A549 (cell line): ENCODE measurements around the gene KLF3. TPM values are rescaled to one million over a fixed set of nuclear protein-coding genes. Genes with fewer than 3 reads are reported as not detected.

Source experiments
- ATAC-seq, 2 experiments: fragments of 200-7000 bp in 1 of 2; fragments of >200 bp in 1 of 2; cut with Nextera tagmentation in 1 of 2; cut with Tn5 transposase in 1 of 2; 3 replicates each; pipeline versions ENCODE4 v1.8.0 to v1.9.1; 2018 to 2020; ENCODE audit warnings: mild to moderate bottlenecking in 1 of 2, moderate library complexity in 1 of 2
- CTCF ChIA-PET: fragments of 300-600 bp; sonication (Branson Sonifier 250); formaldehyde crosslinking; extraction: SDS; loops from one replicate; lab custom pipeline; 2021; ENCODE audit warnings: antibody characterized with exemption, inconsistent platforms; lab: Yijun Ruan, JAX
- POLR2A ChIA-PET: fragments of 350-600 bp; formaldehyde crosslinking; extraction: SDS; loops from one replicate; lab custom pipeline; 2021; ENCODE audit warnings: antibody characterized with exemption, inconsistent platforms; lab: Yijun Ruan, JAX
- DNase-seq, 2 experiments: peaks; one replicate each; pipeline versions ENCODE4 v3.0.0 to v3.0.0-alpha.2; 2011 to 2016; ENCODE audit warnings: low read depth in 1 of 2, low spot score in 1 of 2
- FAIRE-seq: peaks from 2 replicates; lab custom pipeline; 2011; peaks lifted over from hg19 to GRCh38; lab: Jason Lieb, UNC
- H3K27ac ChIP-seq, 2 experiments: fragments of >200 bp; sonication (Bioruptor Twin); formaldehyde crosslinking; 3 replicates each; pipeline ENCODE4 v1.5.1; 2016 to 2017
- H3K4me1 ChIP-seq: fragments of >200 bp; sonication (Bioruptor Twin); formaldehyde crosslinking; 3 replicates; pipeline ENCODE4 v1.6.1; 2016
- H3K4me2 ChIP-seq: fragments of >200 bp; sonication (Bioruptor Twin); formaldehyde crosslinking; 3 replicates; pipeline ENCODE4 v1.6.1; 2016
- H3K4me3 ChIP-seq: fragments of >200 bp; sonication (Bioruptor Twin); formaldehyde crosslinking; 3 replicates; pipeline ENCODE4 v1.5.1; 2016
- H3K9me3 ChIP-seq: fragments of >200 bp; sonication (Bioruptor Twin); formaldehyde crosslinking; 3 replicates; pipeline ENCODE4 v1.6.1; 2016
- CEBPB ChIP-seq, 2 experiments: fragments of >200 bp in 1 of 2; sonication (Bioruptor Twin) in 1 of 2; formaldehyde crosslinking in 1 of 2; IDR thresholded peaks; 2 replicates each; pipeline ENCODE4 v1.6.1; 2012 to 2016
- E2F6 ChIP-seq: IDR thresholded peaks from 2 replicates; pipeline ENCODE4 v1.6.1; 2012; ENCODE audit warnings: low read depth, borderline replicate concordance
- EHF ChIP-seq: fragments of 250-450 bp; sonication (Bioruptor Pico); IDR thresholded peaks from 2 replicates; pipeline ENCODE4 v1.5.0; 2020; ENCODE audit warnings: mild to moderate bottlenecking
- FOSL2 ChIP-seq, 2 experiments: fragments of 450-650 bp in 1 of 2; fragments of >200 bp in 1 of 2; sonication (Bioruptor Twin) in 1 of 2; formaldehyde crosslinking; IDR thresholded peaks; 2 replicates each; pipeline versions ENCODE4 v1.5.0 to v1.6.1; 2016 to 2020; ENCODE audit warnings: mild to moderate bottlenecking in 1 of 2, moderate library complexity in 1 of 2
- HEYL ChIP-seq: fragments of 250-450 bp; sonication (Bioruptor Pico); IDR thresholded peaks from 2 replicates; pipeline ENCODE4 v1.8.0; 2021; ENCODE audit warnings: mild to moderate bottlenecking, moderate library complexity
- HOXA7 ChIP-seq: fragments of 250-450 bp; sonication (Bioruptor Pico); IDR thresholded peaks from 2 replicates; pipeline ENCODE4 v1.5.0; 2020; ENCODE audit warnings: mild to moderate bottlenecking, moderate library complexity
- HOXB13 ChIP-seq: fragments of 250-450 bp; sonication (Bioruptor Pico); IDR thresholded peaks from 2 replicates; pipeline ENCODE4 v1.5.0; 2020; ENCODE audit warnings: low read depth, mild to moderate bottlenecking, moderate library complexity
- JUN ChIP-seq, 2 experiments: fragments of >200 bp; sonication (Bioruptor Twin); formaldehyde crosslinking; IDR thresholded peaks; 2 replicates in 1 of 2; 3 replicates in 1 of 2; pipeline ENCODE4 v1.6.1; 2016 to 2017
- KDM5A ChIP-seq: fragments of 200-600 bp; sonication (generic); IDR thresholded peaks from 2 replicates; pipeline ENCODE4 v1.6.1; 2016; ENCODE audit warnings: antibody characterized with exemption, mild to moderate bottlenecking
- MAFK ChIP-seq: fragments of 450-650 bp; IDR thresholded peaks from 2 replicates; pipeline ENCODE4 v1.6.1; 2014; ENCODE audit not compliant: partially characterized antibody
- MAZ ChIP-seq: fragments of 150-350 bp; IDR thresholded peaks from 2 replicates; pipeline ENCODE4 v1.6.1; 2014; ENCODE audit warnings: antibody characterized with exemption, low read depth, low read length, borderline replicate concordance
- MYC ChIP-seq: IDR thresholded peaks from 2 replicates; pipeline ENCODE4 v1.6.1; 2012; ENCODE audit warnings: mild to moderate bottlenecking, inconsistent platforms, low read length, improper control_type of control experiment, borderline replicate concordance
- NFE2L2 ChIP-seq: fragments of 150-350 bp; conservative IDR thresholded peaks from 2 replicates; pipeline ENCODE4 v1.6.1; 2014; ENCODE audit warnings: low read length
- NR3C1 ChIP-seq: fragments of >200 bp; sonication (Bioruptor Twin); formaldehyde crosslinking; IDR thresholded peaks from 3 replicates; pipeline ENCODE4 v1.6.1; 2017
- RCOR1 ChIP-seq: fragments of 150-350 bp; IDR thresholded peaks from 2 replicates; pipeline ENCODE4 v1.6.1; 2014; ENCODE audit warnings: antibody characterized with exemption, low read length, low read depth
- USF2 ChIP-seq: fragments of 450-650 bp; IDR thresholded peaks from 2 replicates; pipeline ENCODE4 v1.6.1; 2014; ENCODE audit warnings: antibody characterized with exemption
- ZFP36 ChIP-seq: fragments of 450-650 bp; IDR thresholded peaks from 2 replicates; pipeline ENCODE4 v1.6.1; 2014; ENCODE audit warnings: borderline replicate concordance; ENCODE audit not compliant: partially characterized antibody
- ZNF302 ChIP-seq: fragments of 250-450 bp; sonication (Bioruptor Pico); IDR thresholded peaks from 2 replicates; pipeline ENCODE4 v1.9.0; 2021; ENCODE audit warnings: inconsistent platforms, mild to moderate bottlenecking, moderate library complexity
- ZSCAN20 ChIP-seq: fragments of 250-450 bp; sonication (Bioruptor Pico); IDR thresholded peaks from 2 replicates; pipeline ENCODE4 v1.8.0; 2022; ENCODE audit warnings: mild to moderate bottlenecking, moderate library complexity
- WGBS: methylation state at CpG from one replicate; pipeline ENCODE4 v1.1.6; 2017; ENCODE audit errors: missing lambda C conversion rate; 5-methylcytosine and 5-hydroxymethylcytosine counted together
- polyA plus RNA-seq, 4 experiments: library from polyadenylated mRNA; depleted of rRNA in 3 of 4; stranded (reverse); fragments of >200 nt; fragmentation: RNase III in 1 of 4; extraction: RNeasy Plus Mini Kit Qiagen cat#74134 plus additional on column Dnase treatment in 1 of 4; gene quantifications; 2 replicates in 3 of 4; 3 replicates in 1 of 4; pipeline ENCODE4 v1.2.3, GENCODE V29; 2011 to 2017
- TF ChIP-seq, protein P1 (sequence below): fragments of 200-600 bp; sonication (generic); IDR thresholded peaks from 2 replicates; pipeline ENCODE4 v1.6.1; 2016; ENCODE audit warnings: antibody characterized with exemption, mild to moderate bottlenecking, moderate library complexity
- TF ChIP-seq, protein P2 (sequence below): fragments of 250-450 bp; sonication (Bioruptor Pico); IDR thresholded peaks from 2 replicates; pipeline ENCODE4 v1.5.0; 2021; ENCODE audit warnings: mild to moderate bottlenecking, moderate library complexity, borderline replicate concordance

Gene KLF3
- polyA plus RNA-seq, 2 of the 4 experiments (the other 2 are of a cell fraction), result 11.2 to 29.6 TPM

DNA sequence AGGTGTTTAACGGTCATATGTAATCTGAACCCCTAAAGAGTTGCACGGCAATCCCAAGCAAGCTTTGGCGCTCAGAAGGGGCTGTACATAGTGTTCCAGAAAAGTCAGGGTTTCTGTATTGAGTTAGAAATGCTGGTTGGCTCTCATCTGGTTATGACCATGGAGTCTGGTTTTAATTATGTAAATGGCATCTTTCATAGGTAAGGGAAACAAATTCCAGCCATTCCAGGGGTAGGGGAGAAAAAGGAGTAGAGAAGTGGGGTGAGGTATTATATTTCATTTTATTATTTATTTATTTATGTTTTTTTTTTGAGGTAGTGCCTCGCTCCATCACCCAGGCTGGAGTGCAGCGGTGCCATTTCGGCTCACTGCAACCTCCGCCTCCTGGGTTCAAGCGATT is 15.9 kb downstream of the KLF3 start:
- no peak for DNase-seq
- no peak for FAIRE-seq
- Histone ChIP-seq H3K4me3 (no peak overlapping the region), H3K4me2 (no peak overlapping the region), H3K27ac (no peak overlapping the region), H3K4me1 (peaks cover 15% of the 10 kb centered on the region; the same call in 2 of the 3 replicates), H3K9me3 (no peaks in the 10 kb centered on the region)
- TF ChIP-seq HOXB13 (CRISPR knock-in tag), result no peak
- no peak for ATAC-seq
- CTCF ChIA-PET, result no interaction called here
- WGBS, result 96% methylated on average over 8 of the region's 8 CpGs
- POLR2A ChIA-PET, result no interaction called here

GRCh38 chr4:38681281-38681991 is 17.4 kb downstream of the KLF3 start:
- H3K4me1 ChIP-seq, result peaks cover 4% of the 10 kb centered on the region; the same call in 1 of the 3 replicates
- H3K9me3 ChIP-seq, result no peaks in the 10 kb centered on the region
- DNase-seq (no peak), ATAC-seq (no peak), FAIRE-seq (no peak)
- H3K4me2 ChIP-seq, result no peak overlapping the region
- no peak for TF ChIP-seq ZFP36
- TF ChIP-seq E2F6, result no peak
- TF ChIP-seq HOXA7 (CRISPR knock-in tag), result no peak
- TF ChIP-seq MYC, result no peak
- TF ChIP-seq, protein P1, sequence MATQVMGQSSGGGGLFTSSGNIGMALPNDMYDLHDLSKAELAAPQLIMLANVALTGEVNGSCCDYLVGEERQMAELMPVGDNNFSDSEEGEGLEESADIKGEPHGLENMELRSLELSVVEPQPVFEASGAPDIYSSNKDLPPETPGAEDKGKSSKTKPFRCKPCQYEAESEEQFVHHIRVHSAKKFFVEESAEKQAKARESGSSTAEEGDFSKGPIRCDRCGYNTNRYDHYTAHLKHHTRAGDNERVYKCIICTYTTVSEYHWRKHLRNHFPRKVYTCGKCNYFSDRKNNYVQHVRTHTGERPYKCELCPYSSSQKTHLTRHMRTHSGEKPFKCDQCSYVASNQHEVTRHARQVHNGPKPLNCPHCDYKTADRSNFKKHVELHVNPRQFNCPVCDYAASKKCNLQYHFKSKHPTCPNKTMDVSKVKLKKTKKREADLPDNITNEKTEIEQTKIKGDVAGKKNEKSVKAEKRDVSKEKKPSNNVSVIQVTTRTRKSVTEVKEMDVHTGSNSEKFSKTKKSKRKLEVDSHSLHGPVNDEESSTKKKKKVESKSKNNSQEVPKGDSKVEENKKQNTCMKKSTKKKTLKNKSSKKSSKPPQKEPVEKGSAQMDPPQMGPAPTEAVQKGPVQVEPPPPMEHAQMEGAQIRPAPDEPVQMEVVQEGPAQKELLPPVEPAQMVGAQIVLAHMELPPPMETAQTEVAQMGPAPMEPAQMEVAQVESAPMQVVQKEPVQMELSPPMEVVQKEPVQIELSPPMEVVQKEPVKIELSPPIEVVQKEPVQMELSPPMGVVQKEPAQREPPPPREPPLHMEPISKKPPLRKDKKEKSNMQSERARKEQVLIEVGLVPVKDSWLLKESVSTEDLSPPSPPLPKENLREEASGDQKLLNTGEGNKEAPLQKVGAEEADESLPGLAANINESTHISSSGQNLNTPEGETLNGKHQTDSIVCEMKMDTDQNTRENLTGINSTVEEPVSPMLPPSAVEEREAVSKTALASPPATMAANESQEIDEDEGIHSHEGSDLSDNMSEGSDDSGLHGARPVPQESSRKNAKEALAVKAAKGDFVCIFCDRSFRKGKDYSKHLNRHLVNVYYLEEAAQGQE, result no peak
- no peak for TF ChIP-seq CEBPB (IDR thresholded peaks at IDR 0.05)
- TF ChIP-seq FOSL2 (IDR thresholded peaks at IDR 0.05), result no peak
- TF ChIP-seq FOSL2 (CRISPR knock-in tag; IDR thresholded peaks at IDR 0.05), result no peak
- TF ChIP-seq NR3C1, result no peak
- no peak for TF ChIP-seq MAFK
- TF ChIP-seq NFE2L2, result no peak
- TF ChIP-seq USF2, result no peak
- TF ChIP-seq JUN (IDR thresholded peaks at IDR 0.05), result no peak
- no peak for TF ChIP-seq EHF (CRISPR knock-in tag)
- no peak for TF ChIP-seq ZNF302 (CRISPR knock-in tag)
- TF ChIP-seq KDM5A, result no peak
- TF ChIP-seq, protein P2, sequence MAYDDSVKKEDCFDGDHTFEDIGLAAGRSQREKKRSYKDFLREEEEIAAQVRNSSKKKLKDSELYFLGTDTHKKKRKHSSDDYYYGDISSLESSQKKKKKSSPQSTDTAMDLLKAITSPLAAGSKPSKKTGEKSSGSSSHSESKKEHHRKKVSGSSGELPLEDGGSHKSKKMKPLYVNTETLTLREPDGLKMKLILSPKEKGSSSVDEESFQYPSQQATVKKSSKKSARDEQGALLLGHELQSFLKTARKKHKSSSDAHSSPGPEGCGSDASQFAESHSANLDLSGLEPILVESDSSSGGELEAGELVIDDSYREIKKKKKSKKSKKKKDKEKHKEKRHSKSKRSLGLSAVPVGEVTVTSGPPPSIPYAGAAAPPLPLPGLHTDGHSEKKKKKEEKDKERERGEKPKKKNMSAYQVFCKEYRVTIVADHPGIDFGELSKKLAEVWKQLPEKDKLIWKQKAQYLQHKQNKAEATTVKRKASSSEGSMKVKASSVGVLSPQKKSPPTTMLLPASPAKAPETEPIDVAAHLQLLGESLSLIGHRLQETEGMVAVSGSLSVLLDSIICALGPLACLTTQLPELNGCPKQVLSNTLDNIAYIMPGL (CRISPR knock-in tag), result no peak
- no peak for TF ChIP-seq RCOR1
- no peak for TF ChIP-seq HEYL (CRISPR knock-in tag)
- TF ChIP-seq MAZ, result no peak
- TF ChIP-seq ZSCAN20 (CRISPR knock-in tag), result no peak
- ChIA-PET POLR2A (no interaction called here), CTCF (interaction anchor here (0.6 to 0.9 kb wide), 2 partner anchors 353 to 362 kb away, joined by 3 read pairs; no protein-coding TSS in a partner anchor)
- H3K4me3 ChIP-seq, result no peak overlapping the region
- no peak overlapping the region for H3K27ac ChIP-seq
- WGBS, result 91% methylated on average over 12 of the region's 12 CpGs
